Activated CD4-positive, alpha-beta T cell treated with anti-CD3 and anti-CD28 coated beads for 48 hours (primary cell): ENCODE measurements around the gene ERI3.
A peak's percentile ranks its signal among the peaks of the same experiment; 100 is the strongest.

Source experiments
- DNase-seq: peaks from one replicate; pipeline ENCODE4 v3.0.0-alpha.2; 2020

Gene ERI3

GRCh38 chr1:44259090-44259489 lies 96.0 kb downstream of the ERI3 start:
- DNase-seq = no peak

GRCh38 chr1:44256762-44257554 lies 98.1 kb downstream of the ERI3 start:
- no peak for DNase-seq

GRCh38 chr1:44254392-44254910 lies 100.6 kb downstream of the ERI3 start:
- DNase-seq = peak; percentile 27

- no peak for DNase-seq
These were observed 102.9 kb downstream of the ERI3 start for GRCh38 chr1:44251989-44252671.

GRCh38 chr1:44251486-44251885 lies 103.6 kb downstream of the ERI3 start:
- DNase-seq = no peak

- DNase-seq = no peak
These were observed 104.8 kb downstream of the ERI3 start for GRCh38 chr1:44250068-44250781.

- no peak for DNase-seq
These were observed 105.5 kb downstream of the ERI3 start for GRCh38 chr1:44249543-44249942.

GRCh38 chr1:44246806-44247205 lies 108.3 kb downstream of the ERI3 start:
- DNase-seq = no peak

GRCh38 chr1:44244986-44245385 lies 110.1 kb downstream of the ERI3 start:
- DNase-seq = no peak

- DNase-seq = no peak
These were observed 111.1 kb downstream of the ERI3 start for GRCh38 chr1:44243782-44244495.

GRCh38 chr1:44242746-44243145 lies 112.3 kb downstream of the ERI3 start:
- no peak for DNase-seq

GRCh38 chr1:44240802-44241671 lies 114.0 kb downstream of the ERI3 start:
- no peak for DNase-seq

GRCh38 chr1:44239961-44240371 lies 115.1 kb downstream of the ERI3 start:
- no peak for DNase-seq

- no peak for DNase-seq
These were observed 115.6 kb downstream of the ERI3 start for GRCh38 chr1:44239331-44239960.

- DNase-seq = no peak
These were observed 116.4 kb downstream of the ERI3 start for GRCh38 chr1:44238660-44239059.

- peak; percentile 69 for DNase-seq
These were observed 117.2 kb downstream of the ERI3 start for GRCh38 chr1:44237721-44238457.

- no peak for DNase-seq
These were observed 118.4 kb downstream of the ERI3 start for GRCh38 chr1:44236490-44237272.

GRCh38 chr1:44235808-44236207 lies 119.2 kb downstream of the ERI3 start:
- no peak for DNase-seq

- no peak for DNase-seq
These were observed 121.5 kb downstream of the ERI3 start for GRCh38 chr1:44233593-44233992.

- DNase-seq = no peak
These were observed 124.3 kb downstream of the ERI3 start for GRCh38 chr1:44230796-44231195.
